ENCODE data around the gene DUSP7. TPM values are rescaled to one million over a fixed set of nuclear protein-coding genes. Genes with fewer than 3 reads are reported as not detected.
A peak's percentile ranks its signal among the peaks of the same experiment; 100 is the strongest.

DUSP7 gene
- total RNA-seq, 1 experiment from 2014 or later: 9.9 TPM

- no TSS peak for BruUV-seq (replicated peaks)
- no peak overlapping the region for H3K27ac Mint-ChIP-seq (ENCODE audit: unreplicated experiment)
- ChIA-PET CTCF (interaction anchor here (0.6 to 1.2 kb wide), 2 partner anchors 12 to 1720 kb away, joined by 3 read pairs; no protein-coding TSS in a partner anchor), POLR2A (no interaction called here)
- no peaks in the 10 kb centered on the region for H3K9me3 ChIP-seq
- H3K36me3 Mint-ChIP-seq (ENCODE audit: insufficient read depth, unreplicated experiment): no peaks in the 10 kb centered on the region
- H3K4me3 ChIP-seq (ENCODE audit: low read depth, low read length): no peak overlapping the region
- H3K4me1 Mint-ChIP-seq (ENCODE audit: low read depth, unreplicated experiment): no peaks in the 10 kb centered on the region
- H3K27me3 Mint-ChIP-seq (ENCODE audit: insufficient read depth, unreplicated experiment): no peaks in the 10 kb centered on the region
- no peaks in the 10 kb centered on the region for H3K4me1 ChIP-seq
- H3K4me3 Mint-ChIP-seq (ENCODE audit: unreplicated experiment): no peak overlapping the region
- no peaks in the 10 kb centered on the region for H3K9me3 Mint-ChIP-seq (ENCODE audit: unreplicated experiment)
- no peaks in the 10 kb centered on the region for H3K36me3 ChIP-seq (ENCODE audit: control insufficient read depth, insufficient read depth, low read length)
- peak in 1 of 2 experiments; percentile 17 for TF ChIP-seq CTCF (IDR thresholded peaks at IDR 0.05; ENCODE audit: insufficient read depth in 1 of 2, low read depth in 1 of 2, low read length in 1 of 2, severe bottlenecking in 1 of 2, unreplicated experiment in 1 of 2)
- H3K27me3 ChIP-seq (replicated peaks; ENCODE audit: control insufficient read depth, insufficient read depth, low read length): no peaks in the 10 kb centered on the region
- intact Hi-C loops (cut with micrococcal nuclease; ENCODE audit: unreplicated experiment): no loop called here
- no peak for DNase-seq
These were observed 15.1 kb downstream of the DUSP7 start for GRCh38 chr3:52041118-52041731.

- Histone ChIP-seq H3K36me3 (ENCODE audit: control insufficient read depth, insufficient read depth, low read length) (no peaks in the 10 kb centered on the region), H3K4me1 (no peaks in the 10 kb centered on the region), H3K9me3 (no peaks in the 10 kb centered on the region), H3K27me3 (replicated peaks; ENCODE audit: control insufficient read depth, insufficient read depth, low read length) (no peaks in the 10 kb centered on the region), H3K4me3 (ENCODE audit: low read depth, low read length) (no peak overlapping the region)
- Mint-ChIP-seq H3K27ac (ENCODE audit: unreplicated experiment) (no peak overlapping the region), H3K4me1 (ENCODE audit: low read depth, unreplicated experiment) (no peaks in the 10 kb centered on the region), H3K4me3 (ENCODE audit: unreplicated experiment) (no peak overlapping the region), H3K36me3 (ENCODE audit: insufficient read depth, unreplicated experiment) (no peaks in the 10 kb centered on the region), H3K27me3 (ENCODE audit: insufficient read depth, unreplicated experiment) (no peaks in the 10 kb centered on the region), H3K9me3 (ENCODE audit: unreplicated experiment) (no peaks in the 10 kb centered on the region)
- POLR2A ChIA-PET: no interaction called here
- BruUV-seq (replicated peaks): no TSS peak
- intact Hi-C loops (cut with micrococcal nuclease; ENCODE audit: unreplicated experiment): no loop called here
- TF ChIP-seq CTCF (IDR thresholded peaks at IDR 0.05; ENCODE audit: insufficient read depth in 1 of 2, low read depth in 1 of 2, low read length in 1 of 2, severe bottlenecking in 1 of 2, unreplicated experiment in 1 of 2): no peak
- no peak for DNase-seq
- CTCF ChIA-PET: interaction anchor here (1.2 kb wide), 1 partner anchor 13 kb away, joined by 3 read pairs; no protein-coding TSS in a partner anchor
These were observed 15.8 kb downstream of the DUSP7 start for GRCh38 chr3:52040600-52040999.

- BruUV-seq (replicated peaks): no TSS peak
- Mint-ChIP-seq H3K4me3 (ENCODE audit: unreplicated experiment) (no peak overlapping the region), H3K27me3 (ENCODE audit: insufficient read depth, unreplicated experiment) (no peaks in the 10 kb centered on the region), H3K27ac (ENCODE audit: unreplicated experiment) (no peak overlapping the region), H3K9me3 (ENCODE audit: unreplicated experiment) (no peaks in the 10 kb centered on the region), H3K4me1 (ENCODE audit: low read depth, unreplicated experiment) (no peaks in the 10 kb centered on the region), H3K36me3 (ENCODE audit: insufficient read depth, unreplicated experiment) (no peaks in the 10 kb centered on the region)
- H3K4me1 ChIP-seq: no peaks in the 10 kb centered on the region
- intact Hi-C loops (cut with micrococcal nuclease; ENCODE audit: unreplicated experiment): no loop called here
- no peak for DNase-seq
- POLR2A ChIA-PET: no interaction called here
- no peak overlapping the region for H3K4me3 ChIP-seq (ENCODE audit: low read depth, low read length)
- no peaks in the 10 kb centered on the region for H3K36me3 ChIP-seq (ENCODE audit: control insufficient read depth, insufficient read depth, low read length)
- no peaks in the 10 kb centered on the region for H3K9me3 ChIP-seq
- H3K27me3 ChIP-seq (replicated peaks; ENCODE audit: control insufficient read depth, insufficient read depth, low read length): no peaks in the 10 kb centered on the region
- no peak for TF ChIP-seq CTCF (IDR thresholded peaks at IDR 0.05; ENCODE audit: insufficient read depth in 1 of 2, low read depth in 1 of 2, low read length in 1 of 2, severe bottlenecking in 1 of 2, unreplicated experiment in 1 of 2)
- CTCF ChIA-PET: no interaction called here
These were observed 16.5 kb downstream of the DUSP7 start for GRCh38 chr3:52039846-52040245.
